Stimulated activated memory B cell treated with anti-CD40 and anti-IgM and Interleukin-4, amounts not matched to agents 10 μg/mL and 1 μg/mL and 100 μg/mL, for 72 hours (primary cell): Measurements from ENCODE around the gene SLC35F2.
"Not testable (repeated sequence)": the region's sequence is repeated elsewhere in the genome, so short reads cannot be mapped to it uniquely, and the experiment has no call there.

Experiments
- ATAC-seq: fragments of 150-1000 bp; cut with Tn5 transposase; 2 replicates; pipeline ENCODE4 v1.10.0; 2021
- H3K27ac Mint-ChIP-seq: one replicate; pipeline ENCODE4 v1.8.0; 2022; ENCODE audit warnings: mild to moderate bottlenecking, mixed read lengths
- H3K27me3 Mint-ChIP-seq: one replicate; pipeline ENCODE4 v1.8.0; 2022; ENCODE audit warnings: mixed read lengths
- H3K36me3 Mint-ChIP-seq: one replicate; pipeline ENCODE4 v1.8.0; 2022; ENCODE audit warnings: mixed read lengths
- H3K4me1 Mint-ChIP-seq: one replicate; pipeline ENCODE4 v1.8.0; 2022; ENCODE audit warnings: mixed read lengths
- H3K4me3 Mint-ChIP-seq: one replicate; pipeline ENCODE4 v1.8.0; 2022; ENCODE audit warnings: mild to moderate bottlenecking, moderate library complexity, mixed read lengths
- H3K9me3 Mint-ChIP-seq: one replicate; pipeline ENCODE4 v1.8.0; 2022; ENCODE audit warnings: mixed read lengths

Gene SLC35F2

GRCh38 chr11:107858217-107859070 is at the start of gene SLC35F2:
TSS of gene SLC35F2 (minus strand) at chr11:107858787. CDS start at chr11:107858767, 20 bp downstream.
- Mint-ChIP-seq H3K27me3 (no peaks in the 10 kb centered on the region), H3K9me3 (no peaks in the 10 kb centered on the region)
- ATAC-seq = peak; percentile 97

GRCh38 chr11:107908211-107908610 is 49.6 kb upstream of the SLC35F2 start:
- no peaks in the 10 kb centered on the region for H3K9me3 Mint-ChIP-seq
- ATAC-seq = no peak
- no peak overlapping the region for H3K27ac Mint-ChIP-seq
- peaks cover 6% of the 10 kb centered on the region for H3K4me1 Mint-ChIP-seq
- H3K4me3 Mint-ChIP-seq = no peak overlapping the region
- H3K36me3 Mint-ChIP-seq = no peaks in the 10 kb centered on the region
- H3K27me3 Mint-ChIP-seq = peaks cover 37% of the 10 kb centered on the region

More at GRCh38 chr11:107858217-107859070, at the start of gene SLC35F2:
- H3K36me3 Mint-ChIP-seq = peaks cover 13% of the 10 kb centered on the region
- peaks cover 30% of the 10 kb centered on the region for H3K4me1 Mint-ChIP-seq
- H3K27ac Mint-ChIP-seq = peak within 1 kb of the TSS; percentile 87
- H3K4me3 Mint-ChIP-seq = peak within 1 kb of the TSS; percentile 89

- peak; percentile 67 for ATAC-seq
- Mint-ChIP-seq H3K9me3 (no peaks in the 10 kb centered on the region), H3K4me1 (no peaks in the 10 kb centered on the region), H3K27me3 (peaks cover 13% of the 10 kb centered on the region), H3K27ac (no peak overlapping the region), H3K36me3 (no peaks in the 10 kb centered on the region), H3K4me3 (no peak overlapping the region)
These were observed 39.7 kb upstream of the SLC35F2 start for GRCh38 chr11:107898270-107898669.

GRCh38 chr11:107882095-107882820 is 23.7 kb upstream of the SLC35F2 start:
- Mint-ChIP-seq H3K4me3 (no peak overlapping the region), H3K27ac (no peak overlapping the region), H3K27me3 (no peaks in the 10 kb centered on the region), H3K4me1 (no peaks in the 10 kb centered on the region), H3K36me3 (no peaks in the 10 kb centered on the region), H3K9me3 (no peaks in the 10 kb centered on the region)
- no peak for ATAC-seq

GRCh38 chr11:107881471-107881870 is 22.9 kb upstream of the SLC35F2 start:
- not testable (repeated sequence) for H3K9me3 Mint-ChIP-seq, H3K27ac Mint-ChIP-seq, H3K4me3 Mint-ChIP-seq, H3K27me3 Mint-ChIP-seq, H3K36me3 Mint-ChIP-seq, H3K4me1 Mint-ChIP-seq, ATAC-seq

GRCh38 chr11:107876141-107876540 is 17.6 kb upstream of the SLC35F2 start:
- Mint-ChIP-seq H3K4me3 (no peak overlapping the region), H3K36me3 (no peaks in the 10 kb centered on the region), H3K27me3 (no peaks in the 10 kb centered on the region), H3K27ac (no peak overlapping the region), H3K9me3 (no peaks in the 10 kb centered on the region), H3K4me1 (no peaks in the 10 kb centered on the region)
- ATAC-seq = no peak

- Mint-ChIP-seq H3K27me3 (no peaks in the 10 kb centered on the region), H3K36me3 (no peaks in the 10 kb centered on the region), H3K4me1 (peaks cover 16% of the 10 kb centered on the region), H3K9me3 (no peaks in the 10 kb centered on the region), H3K4me3 (no peak overlapping the region), H3K27ac (peak overlapping the region; percentile 6)
- ATAC-seq = no peak
These were observed 6.0 kb upstream of the SLC35F2 start for GRCh38 chr11:107864591-107864990.

- Mint-ChIP-seq H3K27ac (no peak overlapping the region), H3K9me3 (no peaks in the 10 kb centered on the region), H3K27me3 (no peaks in the 10 kb centered on the region), H3K36me3 (peaks cover under 1% of the 10 kb centered on the region), H3K4me1 (peaks cover 43% of the 10 kb centered on the region), H3K4me3 (no peak overlapping the region)
- ATAC-seq = no peak
These were observed 2.1 kb upstream of the SLC35F2 start for GRCh38 chr11:107860688-107861087.

GRCh38 chr11:107860240-107860620 is 1.6 kb upstream of the SLC35F2 start:
- not testable (repeated sequence) for H3K27me3 Mint-ChIP-seq, H3K36me3 Mint-ChIP-seq, H3K27ac Mint-ChIP-seq, H3K4me3 Mint-ChIP-seq, H3K9me3 Mint-ChIP-seq, ATAC-seq
- peaks cover 43% of the 10 kb centered on the region for H3K4me1 Mint-ChIP-seq

- Mint-ChIP-seq H3K9me3 (no peaks in the 10 kb centered on the region), H3K4me3 (peak overlapping the region; percentile 89), H3K4me1 (peaks cover 40% of the 10 kb centered on the region), H3K27ac (peak overlapping the region; percentile 87), H3K27me3 (no peaks in the 10 kb centered on the region), H3K36me3 (peaks cover 11% of the 10 kb centered on the region)
- ATAC-seq = no peak
These were observed 1.1 kb upstream of the SLC35F2 start for GRCh38 chr11:107859459-107860239.

- peaks cover 37% of the 10 kb centered on the region for H3K4me1 Mint-ChIP-seq
- H3K9me3 Mint-ChIP-seq = no peaks in the 10 kb centered on the region
- H3K4me3 Mint-ChIP-seq = peak overlapping the region; percentile 89
- no peaks in the 10 kb centered on the region for H3K27me3 Mint-ChIP-seq
- H3K36me3 Mint-ChIP-seq = peaks cover 13% of the 10 kb centered on the region
- peak overlapping the region; percentile 87 for H3K27ac Mint-ChIP-seq
- no peak for ATAC-seq
These were observed 904 bp downstream of the SLC35F2 start for GRCh38 chr11:107857550-107858216.

- Mint-ChIP-seq H3K27me3 (no peaks in the 10 kb centered on the region), H3K9me3 (no peaks in the 10 kb centered on the region), H3K36me3 (peaks cover 13% of the 10 kb centered on the region), H3K4me1 (peaks cover 37% of the 10 kb centered on the region), H3K27ac (peak overlapping the region; percentile 31), H3K4me3 (peak overlapping the region; percentile 58)
- ATAC-seq = no peak
These were observed 1.5 kb downstream of the SLC35F2 start for GRCh38 chr11:107856981-107857517.

GRCh38 chr11:107856180-107856980 is 2.2 kb downstream of the SLC35F2 start:
- Mint-ChIP-seq H3K27me3 (no peaks in the 10 kb centered on the region), H3K9me3 (no peaks in the 10 kb centered on the region), H3K27ac (peak overlapping the region; percentile 31), H3K4me1 (peaks cover 37% of the 10 kb centered on the region), H3K36me3 (peaks cover 13% of the 10 kb centered on the region), H3K4me3 (peak overlapping the region; percentile 58)
- no peak for ATAC-seq

GRCh38 chr11:107853070-107853469 is 5.5 kb downstream of the SLC35F2 start:
- H3K36me3 Mint-ChIP-seq = peaks cover 13% of the 10 kb centered on the region
- no peak for ATAC-seq
- H3K4me1 Mint-ChIP-seq = peaks cover 52% of the 10 kb centered on the region
- no peaks in the 10 kb centered on the region for H3K9me3 Mint-ChIP-seq
- H3K27ac Mint-ChIP-seq = no peak overlapping the region
- H3K27me3 Mint-ChIP-seq = no peaks in the 10 kb centered on the region
- H3K4me3 Mint-ChIP-seq = no peak overlapping the region
